SK-N-SH (cell line): Measurements from ENCODE around the gene RFPL2.

ENCODE experiments used
- CHD2 ChIP-seq: fragments of 150-350 bp; IDR thresholded peaks from 2 replicates; pipeline ENCODE4 v1.6.1; 2018; ENCODE audit warnings: low read length; ENCODE audit not compliant: partially characterized antibody
- CTCF ChIP-seq: fragments of 200-600 bp; sonication (generic); IDR thresholded peaks from 2 replicates; pipeline ENCODE4 v1.6.1; 2017; ENCODE audit warnings: antibody characterized with exemption, mild to moderate bottlenecking, moderate library complexity
- EZH2phosphoT487 ChIP-seq: fragments of 200-600 bp; sonication (generic); IDR thresholded peaks from 2 replicates; pipeline ENCODE4 v1.6.1; 2017; ENCODE audit warnings: low read depth, mixed run types, mild to moderate bottlenecking, antibody characterized with exemption, moderate library complexity, borderline replicate concordance
- FOXM1 ChIP-seq: IDR thresholded peaks from 2 replicates; pipeline ENCODE4 v1.4.0; 2012; ENCODE audit warnings: low read depth, mild to moderate bottlenecking
- GABPA ChIP-seq: IDR thresholded peaks from 2 replicates; pipeline ENCODE4 v1.4.0; 2012; ENCODE audit warnings: low read depth, mild to moderate bottlenecking
- POLR2AphosphoS5 ChIP-seq: IDR thresholded peaks from 2 replicates; pipeline ENCODE4 v1.6.1; 2012; ENCODE audit warnings: low read depth, low read length
- RAD21 ChIP-seq: IDR thresholded peaks from 2 replicates; pipeline ENCODE4 v1.6.1; 2012; ENCODE audit warnings: mild to moderate bottlenecking, low read length
- REST ChIP-seq: IDR thresholded peaks from 2 replicates; pipeline ENCODE4 v1.6.1; 2012; ENCODE audit warnings: mild to moderate bottlenecking, low read depth, low read length, moderate library complexity
- SIN3A ChIP-seq: IDR thresholded peaks from 2 replicates; pipeline ENCODE4 v1.6.1; 2012; ENCODE audit warnings: low read depth, mild to moderate bottlenecking, low read length, moderate library complexity, borderline replicate concordance
- TAF1 ChIP-seq: IDR thresholded peaks from 2 replicates; pipeline ENCODE4 v1.6.1; 2012; ENCODE audit warnings: low read depth, mild to moderate bottlenecking, low read length, moderate library complexity, borderline replicate concordance
- TEAD4 ChIP-seq: IDR thresholded peaks from 2 replicates; pipeline ENCODE4 v1.4.0; 2012; ENCODE audit warnings: mild to moderate bottlenecking, borderline replicate concordance; ENCODE audit not compliant: insufficient read depth
- USF1 ChIP-seq: IDR thresholded peaks from 2 replicates; pipeline ENCODE4 v1.4.0; 2012; ENCODE audit warnings: low read depth, borderline replicate concordance
- USF2 ChIP-seq: fragments of 150-350 bp; IDR thresholded peaks from 2 replicates; pipeline ENCODE4 v1.6.1; 2017; ENCODE audit warnings: antibody characterized with exemption, low read length, low read depth, borderline replicate concordance
- ZBTB33 ChIP-seq: IDR thresholded peaks from 2 replicates; pipeline ENCODE4 v1.4.0; 2012; ENCODE audit warnings: low read depth, borderline replicate concordance

- no peak for TF ChIP-seq EZH2phosphoT487
- no peak for TF ChIP-seq CTCF
- TF ChIP-seq REST: no peak
- no peak for TF ChIP-seq USF1
- no peak for TF ChIP-seq POLR2AphosphoS5
- no peak for TF ChIP-seq TAF1
- TF ChIP-seq CHD2: no peak
- TF ChIP-seq FOXM1: no peak
- no peak for TF ChIP-seq GABPA
- no peak for TF ChIP-seq USF2
- no peak for TF ChIP-seq RAD21
- TF ChIP-seq TEAD4: no peak
- TF ChIP-seq SIN3A: no peak
- no peak for TF ChIP-seq ZBTB33
These were observed 4.9 kb downstream of the RFPL2 start for GRCh38 chr22:32199961-32200360.
